ENCODE results near the gene PDCD4. TPM values are rescaled to one million over a fixed set of nuclear protein-coding genes. Genes with fewer than 3 reads are reported as not detected.

The PDCD4 gene
- total and polyA plus RNA-seq, 10 of the 15 experiments (the other 5 are each of a cell fraction or from before 2014, with no cell fraction given), result 101 to 372 (median 171) TPM

DNA sequence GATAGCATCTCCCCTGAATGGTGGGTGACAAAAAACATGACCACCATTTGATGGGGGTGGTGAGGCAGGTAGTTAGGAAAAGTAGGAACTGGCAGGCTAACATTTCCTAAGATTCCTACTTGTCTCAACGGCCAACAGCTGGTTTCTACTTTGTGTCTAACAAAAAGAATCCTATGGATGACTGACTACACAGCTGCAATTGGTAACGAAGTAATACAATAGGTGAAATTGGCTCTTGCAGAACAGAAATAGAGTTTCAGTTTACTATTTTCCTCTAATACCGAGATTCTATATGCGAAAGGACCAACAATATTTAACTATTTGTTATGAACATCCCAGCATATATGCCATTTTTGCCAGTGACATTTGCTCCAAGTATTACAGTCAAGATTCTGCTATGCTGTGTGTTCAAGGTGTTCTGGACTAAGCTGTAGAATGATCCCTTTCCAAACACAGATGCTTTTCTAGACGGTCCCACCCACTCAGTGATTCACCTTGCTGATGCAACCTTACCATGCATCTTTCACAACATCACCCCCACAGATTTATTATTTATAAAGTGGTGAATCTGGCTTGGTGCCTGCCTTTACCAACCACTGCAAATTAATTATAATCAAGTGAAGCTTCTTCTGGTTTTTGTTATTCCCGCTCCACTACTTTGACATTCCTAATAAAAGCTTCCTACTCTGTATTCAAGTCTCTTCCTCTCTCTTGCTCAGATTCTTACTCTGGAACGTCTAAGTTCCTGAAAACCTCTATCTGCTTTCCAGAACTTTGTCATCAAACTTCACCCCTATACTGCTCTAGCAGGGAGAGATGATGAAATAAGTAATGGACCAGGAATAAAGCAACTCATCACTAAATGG is 30.5 kb downstream of the PDCD4 start:
- Histone ChIP-seq H3K4me2 (ENCODE audit: control insufficient read depth, insufficient read depth) (no peak overlapping the region), H3K9me3 (replicated peaks; ENCODE audit: control insufficient read depth, insufficient read depth, low read length) (no peaks in the 10 kb centered on the region), H3K27ac (ENCODE audit: control insufficient read depth, insufficient read depth) (no peak overlapping the region), H3K27me3 (replicated peaks in 1 of 2; ENCODE audit: control insufficient read depth in 2 of 2, insufficient read depth in 2 of 2, low read length in 1 of 2) (no peaks in the 10 kb centered on the region), H3K4me1 (ENCODE audit: control insufficient read depth, insufficient read depth, low read length) (peaks cover 7% of the 10 kb centered on the region; the same call in 1 of the 2 replicates), H3K9ac (ENCODE audit: control insufficient read depth, insufficient read depth, low read length) (no peak overlapping the region), H2AFZ (ENCODE audit: control insufficient read depth, low read depth, low read length) (no peak overlapping the region), H3K79me2 (ENCODE audit: control insufficient read depth, insufficient read depth, low read length) (no peaks in the 10 kb centered on the region), H3K36me3 (ENCODE audit: control insufficient read depth in 2 of 2, insufficient read depth in 2 of 2, low read length in 1 of 2) (peaks cover 0 to 2% of the 10 kb centered on the region in 2 experiments; a peak in 2 of 4 replicates), H4K20me1 (ENCODE audit: control insufficient read depth, insufficient read depth) (no peaks in the 10 kb centered on the region), H3K4me3 (no peak overlapping the region)
- BruUV-seq (replicated peaks), result no TSS peak
- SMC1A ChIA-PET (ENCODE audit: uncharacterized antibody, unreplicated experiment), result interaction anchor here (0.8 to 15.0 kb wide), 18 partner anchors 9 to 761 kb away, joined by 3 to 221 read pairs (median 4); partner anchors contain the start of genes BBIP1 and SHOC2
- intact Hi-C loops (cut with micrococcal nuclease; ENCODE audit: unreplicated experiment) (loop anchor here (5.0 kb wide), 1 partner anchor 290 kb away; no protein-coding TSS in a partner anchor), in situ Hi-C loops (cut with MboI) (loop anchor here (5.0 to 10.0 kb wide), 2 partner anchors 295 to 303 kb away; no protein-coding TSS in a partner anchor)
- DNase-seq (ENCODE audit: low read depth, low spot score) (no peak), ATAC-seq (peak; percentile 49), FAIRE-seq (peak; percentile 23)
- POLR2A ChIA-PET, result interaction anchor here (0.9 to 2.6 kb wide), 5 partner anchors 8 to 36 kb away, joined by 3 to 12 read pairs (median 9); no protein-coding TSS in a partner anchor
- RAD21 ChIA-PET (ENCODE audit: unreplicated experiment), result interaction anchor here (0.8 to 3.7 kb wide), 5 partner anchors 16 to 128 kb away, joined by 3 to 19 read pairs (median 4); partner anchors contain the start of genes BBIP1 and SHOC2
- WGBS (ENCODE audit: insufficient coverage, insufficient replicate concordance, low lambda C conversion rate, missing lambda C conversion rate), result 72% methylated on average over 7 of the region's 7 CpGs
- CTCF ChIA-PET, result interaction anchor here (1.0 to 3.0 kb wide), 6 partner anchors 8 to 195 kb away, joined by 3 to 13 read pairs (median 6); no protein-coding TSS in a partner anchor
- TF ChIP-seq ZNF274 (IDR thresholded peaks at IDR 0.05; ENCODE audit: insufficient read depth, insufficient read length), result no peak
- TF ChIP-seq WRNIP1 (IDR thresholded peaks at IDR 0.05; ENCODE audit: borderline replicate concordance, low read depth, low read length), result no peak
- TF ChIP-seq POLR2AphosphoS5 (IDR thresholded peaks at IDR 0.05; ENCODE audit: low read length), result peak; percentile 52; the same call in 1 of the 2 replicates
- TF ChIP-seq SREBF2 (IDR thresholded peaks at IDR 0.05; ENCODE audit: low read length), result no peak
- no peak for TF ChIP-seq NR2C2 (IDR thresholded peaks at IDR 0.05; ENCODE audit: borderline replicate concordance, control insufficient read depth, insufficient read length, low read depth)
- TF ChIP-seq KAT2A (conservative IDR thresholded peaks at IDR 0.05; ENCODE audit: control insufficient read depth, low read depth, low read length), result no peak
- no peak for TF ChIP-seq BMI1 (IDR thresholded peaks at IDR 0.05; ENCODE audit: borderline replicate concordance)
- TF ChIP-seq, protein P1, sequence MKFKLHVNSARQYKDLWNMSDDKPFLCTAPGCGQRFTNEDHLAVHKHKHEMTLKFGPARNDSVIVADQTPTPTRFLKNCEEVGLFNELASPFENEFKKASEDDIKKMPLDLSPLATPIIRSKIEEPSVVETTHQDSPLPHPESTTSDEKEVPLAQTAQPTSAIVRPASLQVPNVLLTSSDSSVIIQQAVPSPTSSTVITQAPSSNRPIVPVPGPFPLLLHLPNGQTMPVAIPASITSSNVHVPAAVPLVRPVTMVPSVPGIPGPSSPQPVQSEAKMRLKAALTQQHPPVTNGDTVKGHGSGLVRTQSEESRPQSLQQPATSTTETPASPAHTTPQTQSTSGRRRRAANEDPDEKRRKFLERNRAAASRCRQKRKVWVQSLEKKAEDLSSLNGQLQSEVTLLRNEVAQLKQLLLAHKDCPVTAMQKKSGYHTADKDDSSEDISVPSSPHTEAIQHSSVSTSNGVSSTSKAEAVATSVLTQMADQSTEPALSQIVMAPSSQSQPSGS (IDR thresholded peaks at IDR 0.05; ENCODE audit: low read length), result 0 out of 2 replicates have a peak, but pooled peaks have one; percentile 41
- TF ChIP-seq HDAC2 (IDR thresholded peaks at IDR 0.05), result no peak
- peak; percentile 44; the same call in 1 of the 2 replicates for TF ChIP-seq MTA3 (IDR thresholded peaks at IDR 0.05; ENCODE audit: borderline replicate concordance, low read length)
- 0 out of 3 replicates have a peak, but pooled peaks have one; percentile 25 for TF ChIP-seq POU2F2 (IDR thresholded peaks at IDR 0.05; ENCODE audit: borderline replicate concordance, low read depth, low read length)
- TF ChIP-seq POLR2A (IDR thresholded peaks at IDR 0.05; ENCODE audit: low read depth, low read length), result peak; percentile 12; the same call in 1 of the 2 replicates
- TF ChIP-seq TCF7 (IDR thresholded peaks at IDR 0.05; ENCODE audit: borderline replicate concordance), result no peak
- TF ChIP-seq, protein P2, sequence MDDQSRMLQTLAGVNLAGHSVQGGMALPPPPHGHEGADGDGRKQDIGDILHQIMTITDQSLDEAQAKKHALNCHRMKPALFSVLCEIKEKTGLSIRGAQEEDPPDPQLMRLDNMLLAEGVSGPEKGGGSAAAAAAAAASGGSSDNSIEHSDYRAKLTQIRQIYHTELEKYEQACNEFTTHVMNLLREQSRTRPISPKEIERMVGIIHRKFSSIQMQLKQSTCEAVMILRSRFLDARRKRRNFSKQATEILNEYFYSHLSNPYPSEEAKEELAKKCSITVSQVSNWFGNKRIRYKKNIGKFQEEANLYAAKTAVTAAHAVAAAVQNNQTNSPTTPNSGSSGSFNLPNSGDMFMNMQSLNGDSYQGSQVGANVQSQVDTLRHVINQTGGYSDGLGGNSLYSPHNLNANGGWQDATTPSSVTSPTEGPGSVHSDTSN (IDR thresholded peaks at IDR 0.05; ENCODE audit: insufficient replicate concordance, low read depth, low read length), result no peak
- no peak for TF ChIP-seq SRF (IDR thresholded peaks at IDR 0.05; ENCODE audit: low read depth in 2 of 2, low read length in 2 of 2)
- peak; percentile 59 for TF ChIP-seq POLR2AphosphoS2 (IDR thresholded peaks at IDR 0.05; ENCODE audit: low read depth, low read length)
- TF ChIP-seq SMAD1 (IDR thresholded peaks at IDR 0.05; ENCODE audit: low read depth, partially characterized antibody), result no peak

All from GM12878 (cell line).